ENCODE measurements around the gene NPRL2.

The NPRL2 gene

GRCh38 chr3:50303013-50303815, 47.4 kb downstream of the NPRL2 start, which contains the start of gene HYAL1:
Gene HYAL1, minus strand, starts transcription at chr3:50303574. Its CDS starts 618 bp downstream, at chr3:50302956.
- no peak for DNase-seq

GRCh38 chr3:50302095-50303012, 48.2 kb downstream of the NPRL2 start:
- DNase-seq = no peak

- no peak for DNase-seq
These were observed 49.8 kb downstream of the NPRL2 start for GRCh38 chr3:50300681-50301254.

- no peak for DNase-seq
These were observed 50.5 kb downstream of the NPRL2 start for GRCh38 chr3:50299929-50300680.

DNA sequence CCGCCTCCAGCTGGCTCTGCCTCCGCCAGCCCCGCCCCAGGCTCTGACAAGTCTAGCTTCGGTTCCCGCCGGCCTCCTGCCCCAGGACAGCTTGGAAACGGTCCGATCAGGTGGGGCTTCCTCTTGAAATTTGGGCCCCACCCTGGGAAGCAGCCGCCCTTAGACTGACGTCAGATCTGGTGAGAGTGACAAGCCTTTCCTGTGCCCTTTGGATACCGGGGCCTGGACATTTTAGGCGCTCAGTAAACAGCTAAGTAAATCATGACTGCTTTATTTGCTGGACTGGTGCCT, 51.0 kb downstream of the NPRL2 start:
- DNase-seq = no peak

DNA sequence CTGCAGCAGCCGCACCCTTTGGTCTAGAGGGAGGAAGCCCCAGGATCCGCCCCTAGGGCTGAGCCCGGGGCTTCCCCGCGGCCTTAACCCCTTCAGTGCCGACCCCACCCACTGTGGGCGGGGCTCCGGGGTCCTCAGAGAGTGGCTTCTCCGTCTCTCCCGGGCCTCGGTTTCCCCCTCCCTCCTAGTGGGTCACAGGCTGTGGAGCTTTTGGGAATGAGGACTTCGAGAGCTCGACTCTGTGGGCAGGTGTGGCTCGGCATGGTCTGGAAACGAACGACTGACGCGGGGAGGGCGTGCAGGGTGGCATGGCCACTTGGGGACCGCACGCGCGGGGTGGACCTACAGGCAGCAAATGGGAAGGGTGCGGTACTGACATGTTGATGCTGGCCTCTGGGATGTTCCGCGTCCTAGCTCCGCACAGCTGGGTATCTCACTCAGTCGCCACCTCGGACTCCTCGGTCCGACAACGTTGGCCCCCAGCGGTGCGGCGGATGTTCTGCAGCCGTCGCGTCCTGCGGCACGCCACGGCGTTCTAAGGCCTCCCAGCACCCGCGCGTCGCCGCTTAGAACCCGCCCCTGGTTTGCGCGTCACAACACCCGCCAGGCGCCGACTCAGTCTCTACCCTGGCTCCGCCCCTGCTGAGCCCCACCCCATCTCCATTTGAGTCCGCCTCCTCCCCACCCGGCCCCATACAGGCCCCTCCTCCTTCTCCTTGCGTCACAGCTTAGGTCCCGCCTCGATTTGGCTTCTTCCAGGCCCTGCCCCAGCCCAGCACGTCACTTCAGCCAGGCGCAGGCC, 51.5 kb downstream of the NPRL2 start, which contains the start of the genes HYAL3 and NAA80:
TSS of gene HYAL3 (minus strand) at position 570 of the 802 bp plus-strand sequence. CDS start 3,803 bp downstream, outside the sequence.
TSS of gene NAA80 (minus strand) at position 570 of the 802 bp plus-strand sequence. CDS start 1,942 bp downstream, outside the sequence.
- DNase-seq = peak; percentile 99

DNA sequence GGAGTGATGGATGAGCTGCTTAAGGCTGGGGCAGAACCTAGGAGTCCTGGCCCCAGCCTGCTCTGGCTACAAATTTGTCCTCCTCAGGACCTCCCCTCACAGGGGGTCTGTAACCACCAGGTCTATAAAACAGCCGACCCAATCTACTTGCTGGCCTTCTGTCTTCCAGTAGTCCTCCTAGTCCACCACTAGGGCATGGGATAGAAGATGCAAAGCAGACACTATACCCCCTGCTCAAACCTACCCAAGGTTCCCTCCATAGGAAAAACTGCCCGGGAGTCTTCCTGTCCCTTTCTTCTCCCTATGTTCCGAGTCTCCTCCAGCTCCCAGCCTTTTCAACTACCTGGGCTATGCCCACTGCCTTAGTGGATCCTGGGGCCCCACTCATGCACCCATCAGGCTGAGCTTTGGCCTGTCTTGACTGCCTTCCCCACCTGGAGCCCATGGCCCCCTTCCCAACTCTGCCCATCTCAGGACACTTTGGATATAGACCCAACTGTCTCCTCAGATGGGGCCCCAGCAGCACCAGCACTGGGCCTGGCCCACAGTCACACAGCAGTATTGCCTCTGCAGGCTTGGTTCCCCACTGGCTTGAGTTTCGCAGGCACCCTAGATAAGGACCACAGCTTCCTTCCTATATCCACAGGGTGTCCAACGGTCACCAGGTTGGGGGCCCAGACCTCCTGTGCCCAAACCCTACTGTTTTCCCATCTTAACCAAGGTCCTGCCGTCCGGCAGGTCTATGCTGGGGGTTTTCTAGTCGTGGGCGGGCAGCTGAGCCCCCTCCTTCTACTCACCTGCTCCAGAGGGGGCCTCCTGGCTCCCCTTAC, 52.5 kb downstream of the NPRL2 start:
- no peak for DNase-seq

DNA sequence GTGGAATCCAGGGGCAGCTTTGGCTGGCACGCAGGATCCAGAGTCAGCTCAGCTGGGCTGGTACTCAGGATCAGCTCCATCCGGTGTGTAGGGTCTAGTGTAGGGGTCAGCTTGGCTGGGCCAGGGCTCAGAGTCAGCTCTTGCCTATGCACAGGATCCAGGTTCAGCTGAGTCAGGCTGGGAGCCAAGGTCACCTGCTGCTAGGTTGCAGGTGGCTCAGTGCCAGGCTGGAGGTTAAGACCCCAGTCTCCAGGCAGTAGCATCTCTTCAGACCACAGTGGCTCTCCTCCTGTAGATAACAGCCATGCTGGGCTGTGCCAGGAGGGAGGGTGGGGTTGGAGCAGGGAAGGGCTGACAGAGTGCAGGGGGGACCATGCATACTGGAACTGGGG, 53.2 kb downstream of the NPRL2 start:
- DNase-seq = no peak
